Neural progenitor cell (in vitro differentiated cells): Measurements from ENCODE around the gene KDM3B. TPM values are rescaled to one million over a fixed set of nuclear protein-coding genes. Genes with fewer than 3 reads are reported as not detected.
A peak's percentile ranks its signal among the peaks of the same experiment; 100 is the strongest.

Experiments used
- DNase-seq: peaks from one replicate; pipeline ENCODE4 v3.0.0-alpha.2; 2016; ENCODE audit warnings: low spot score
- H2AFZ ChIP-seq: fragments of 200-600 bp; sonication (generic); replicated peaks from 2 replicates; pipeline ENCODE4 v1.6.1; 2016; ENCODE audit warnings: antibody characterized with exemption
- H3F3A ChIP-seq: fragments of 200-600 bp; sonication (generic); 2 replicates; pipeline ENCODE4 v1.6.1; 2016; ENCODE audit warnings: antibody characterized with exemption, low read depth
- H3K27ac ChIP-seq: fragments of 200-600 bp; sonication (generic); 2 replicates; pipeline ENCODE4 v1.5.1; 2016; ENCODE audit warnings: mild to moderate bottlenecking
- H3K27me3 ChIP-seq: fragments of 200-600 bp; sonication (generic); 2 replicates; pipeline ENCODE4 v1.6.1; 2016; ENCODE audit warnings: mild to moderate bottlenecking, moderate library complexity
- H3K36me3 ChIP-seq: fragments of 200-600 bp; sonication (generic); 2 replicates; pipeline ENCODE4 v1.5.1; 2016
- H3K4me1 ChIP-seq: fragments of 200-600 bp; sonication (generic); 2 replicates; pipeline ENCODE4 v1.6.1; 2016; ENCODE audit warnings: mixed run types
- H3K4me2 ChIP-seq: fragments of 200-600 bp; sonication (generic); 2 replicates; pipeline ENCODE4 v1.6.1; 2016
- H3K4me3 ChIP-seq: fragments of 200-600 bp; sonication (generic); 2 replicates; pipeline ENCODE4 v1.5.1; 2016
- H3K79me2 ChIP-seq: fragments of 200-600 bp; sonication (generic); 2 replicates; pipeline ENCODE4 v1.6.1; 2016; ENCODE audit warnings: low read depth
- H3K9ac ChIP-seq: fragments of 200-600 bp; sonication (generic); 2 replicates; pipeline ENCODE4 v1.6.1; 2016
- H3K9me3 ChIP-seq: fragments of 200-600 bp; sonication (generic); 2 replicates; pipeline ENCODE4 v1.5.1; 2016; ENCODE audit warnings: low read depth
- H4K20me1 ChIP-seq: fragments of 200-600 bp; sonication (generic); 2 replicates; pipeline ENCODE4 v1.6.1; 2016; ENCODE audit warnings: low read depth
- H3K27ac Mint-ChIP-seq: 3 replicates; pipeline ENCODE4 v1.8.0; 2021; ENCODE audit warnings: mixed read lengths
- H3K27me3 Mint-ChIP-seq: 2 replicates; pipeline ENCODE4 v1.8.0; 2022; ENCODE audit warnings: low read depth, mild to moderate bottlenecking, inconsistent platforms, moderate library complexity, mixed read lengths; ENCODE audit not compliant: insufficient read depth
- H3K36me3 Mint-ChIP-seq: 3 replicates; pipeline ENCODE4 v1.8.0; 2021; ENCODE audit warnings: mixed read lengths
- H3K4me1 Mint-ChIP-seq: 3 replicates; pipeline ENCODE4 v1.8.0; 2021; ENCODE audit warnings: mixed read lengths
- H3K4me3 Mint-ChIP-seq: 3 replicates; pipeline ENCODE4 v1.8.0; 2021; ENCODE audit warnings: mild to moderate bottlenecking, moderate library complexity, mixed read lengths
- H3K9me3 Mint-ChIP-seq: 3 replicates; pipeline ENCODE4 v1.8.0; 2020; ENCODE audit warnings: mixed read lengths
- CTCF ChIP-seq: fragments of 200-600 bp; sonication (generic); IDR thresholded peaks from 2 replicates; pipeline ENCODE4 v1.5.1; 2017; ENCODE audit warnings: antibody characterized with exemption, mild to moderate bottlenecking
- EZH2 ChIP-seq: fragments of 200-600 bp; sonication (generic); IDR thresholded peaks from 2 replicates; pipeline ENCODE4 v1.6.1; 2017; ENCODE audit warnings: antibody characterized with exemption, mild to moderate bottlenecking, moderate library complexity
- EZH2phosphoT487 ChIP-seq: fragments of 200-600 bp; sonication (generic); IDR thresholded peaks from 2 replicates; pipeline ENCODE4 v1.6.1; 2017; ENCODE audit warnings: antibody characterized with exemption
- total RNA-seq: library from RNA; depleted of rRNA; stranded (reverse); fragments of >200 nt; gene quantifications from 2 replicates; pipeline ENCODE4 v1.2.3, GENCODE V29; 2015; ENCODE audit warnings: low replicate concordance

The KDM3B gene
- total RNA-seq, 1 donor from 2014 or later, result 136 TPM

- peaks cover 28% of the 10 kb centered on the region for H3K27me3 Mint-ChIP-seq
- DNase-seq, result peak; percentile 55
- H3F3A ChIP-seq, result peaks cover 16% of the 10 kb centered on the region
- no peak overlapping the region for H3K9ac ChIP-seq
- no peak overlapping the region for H2AFZ ChIP-seq
- peaks cover 11% of the 10 kb centered on the region for H3K79me2 ChIP-seq
- H3K36me3 ChIP-seq, result no peaks in the 10 kb centered on the region
- peaks cover 30% of the 10 kb centered on the region for H4K20me1 ChIP-seq
- no peak overlapping the region for H3K27ac Mint-ChIP-seq
- peaks cover 8% of the 10 kb centered on the region for H3K9me3 Mint-ChIP-seq
- H3K4me3 ChIP-seq, result no peak overlapping the region
- H3K4me3 Mint-ChIP-seq, result peak overlapping the region; percentile 43
- peaks cover 29% of the 10 kb centered on the region for H3K4me1 Mint-ChIP-seq
- no peak overlapping the region for H3K4me2 ChIP-seq
- TF ChIP-seq EZH2 (no peak), CTCF (no peak), EZH2phosphoT487 (no peak)
- H3K27me3 ChIP-seq, result peaks cover 32% of the 10 kb centered on the region
- peaks cover 22% of the 10 kb centered on the region for H3K36me3 Mint-ChIP-seq
- no peaks in the 10 kb centered on the region for H3K9me3 ChIP-seq
- peaks cover 9% of the 10 kb centered on the region for H3K4me1 ChIP-seq
- H3K27ac ChIP-seq, result no peak overlapping the region
Observed at GRCh38 chr5:138469540-138470321, 117.2 kb downstream of the KDM3B start.

GRCh38 chr5:138470322-138471051 lies 118.0 kb downstream of the KDM3B start:
- Histone ChIP-seq H2AFZ (no peak overlapping the region), H3K36me3 (no peaks in the 10 kb centered on the region), H3K27ac (no peak overlapping the region), H3K27me3 (peaks cover 31% of the 10 kb centered on the region), H3F3A (peaks cover 16% of the 10 kb centered on the region), H3K9me3 (no peaks in the 10 kb centered on the region), H3K4me1 (peaks cover 9% of the 10 kb centered on the region), H3K9ac (no peak overlapping the region), H3K79me2 (peaks cover 11% of the 10 kb centered on the region), H4K20me1 (peaks cover 29% of the 10 kb centered on the region), H3K4me3 (no peak overlapping the region), H3K4me2 (no peak overlapping the region)
- Mint-ChIP-seq H3K27ac (no peak overlapping the region), H3K4me3 (no peak overlapping the region), H3K4me1 (peaks cover 29% of the 10 kb centered on the region), H3K27me3 (peaks cover 26% of the 10 kb centered on the region), H3K36me3 (peaks cover 22% of the 10 kb centered on the region), H3K9me3 (peaks cover 8% of the 10 kb centered on the region)
- DNase-seq, result peak; percentile 51
- no peak for TF ChIP-seq EZH2phosphoT487
- no peak for TF ChIP-seq CTCF
- no peak for TF ChIP-seq EZH2

- peaks cover 26% of the 10 kb centered on the region for H3K27me3 Mint-ChIP-seq
- H3K36me3 Mint-ChIP-seq, result peaks cover 22% of the 10 kb centered on the region
- peaks cover 8% of the 10 kb centered on the region for H3K9me3 Mint-ChIP-seq
- H2AFZ ChIP-seq, result no peak overlapping the region
- H4K20me1 ChIP-seq, result peaks cover 24% of the 10 kb centered on the region
- no peak overlapping the region for H3K4me3 Mint-ChIP-seq
- no peak overlapping the region for H3K27ac Mint-ChIP-seq
- H3K4me1 ChIP-seq, result peaks cover 7% of the 10 kb centered on the region
- no peaks in the 10 kb centered on the region for H3K36me3 ChIP-seq
- peaks cover 29% of the 10 kb centered on the region for H3K4me1 Mint-ChIP-seq
- peaks cover 26% of the 10 kb centered on the region for H3K27me3 ChIP-seq
- TF ChIP-seq EZH2 (no peak), CTCF (no peak), EZH2phosphoT487 (no peak)
- no peak overlapping the region for H3K27ac ChIP-seq
- no peak overlapping the region for H3K9ac ChIP-seq
- peaks cover 8% of the 10 kb centered on the region for H3K79me2 ChIP-seq
- H3F3A ChIP-seq, result peaks cover 14% of the 10 kb centered on the region
- no peak overlapping the region for H3K4me3 ChIP-seq
- H3K4me2 ChIP-seq, result no peak overlapping the region
- no peak for DNase-seq
- no peaks in the 10 kb centered on the region for H3K9me3 ChIP-seq
Observed at GRCh38 chr5:138471052-138471361, 118.5 kb downstream of the KDM3B start.
